NCI-H1436 (cell line): ENCODE results near the gene TMOD2.

ENCODE experiments used
- DNase-seq: peaks from one replicate; lab custom pipeline; 2025; lab: John Stamatoyannopoulos, UW

The TMOD2 gene

DNA sequence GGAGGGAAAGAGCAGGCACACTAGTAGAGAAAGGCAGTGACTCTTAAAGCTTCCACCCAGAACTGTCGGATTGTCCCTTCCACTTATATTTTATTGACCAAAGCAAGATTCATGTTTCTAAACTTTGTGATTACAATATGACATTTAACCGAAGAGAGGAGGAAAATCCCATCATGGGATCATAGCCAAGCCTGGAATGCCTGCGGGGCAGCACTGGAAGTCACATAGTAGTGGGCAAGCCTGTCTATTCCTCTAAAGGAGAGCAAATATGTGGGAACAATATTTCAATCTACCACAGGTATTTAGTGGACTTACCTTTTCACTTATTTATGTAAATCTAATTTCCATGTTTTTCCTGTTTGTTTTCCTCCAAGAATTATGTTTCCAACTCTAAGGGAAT, 74.3 kb downstream of the TMOD2 start:
- DNase-seq: no peak

DNA sequence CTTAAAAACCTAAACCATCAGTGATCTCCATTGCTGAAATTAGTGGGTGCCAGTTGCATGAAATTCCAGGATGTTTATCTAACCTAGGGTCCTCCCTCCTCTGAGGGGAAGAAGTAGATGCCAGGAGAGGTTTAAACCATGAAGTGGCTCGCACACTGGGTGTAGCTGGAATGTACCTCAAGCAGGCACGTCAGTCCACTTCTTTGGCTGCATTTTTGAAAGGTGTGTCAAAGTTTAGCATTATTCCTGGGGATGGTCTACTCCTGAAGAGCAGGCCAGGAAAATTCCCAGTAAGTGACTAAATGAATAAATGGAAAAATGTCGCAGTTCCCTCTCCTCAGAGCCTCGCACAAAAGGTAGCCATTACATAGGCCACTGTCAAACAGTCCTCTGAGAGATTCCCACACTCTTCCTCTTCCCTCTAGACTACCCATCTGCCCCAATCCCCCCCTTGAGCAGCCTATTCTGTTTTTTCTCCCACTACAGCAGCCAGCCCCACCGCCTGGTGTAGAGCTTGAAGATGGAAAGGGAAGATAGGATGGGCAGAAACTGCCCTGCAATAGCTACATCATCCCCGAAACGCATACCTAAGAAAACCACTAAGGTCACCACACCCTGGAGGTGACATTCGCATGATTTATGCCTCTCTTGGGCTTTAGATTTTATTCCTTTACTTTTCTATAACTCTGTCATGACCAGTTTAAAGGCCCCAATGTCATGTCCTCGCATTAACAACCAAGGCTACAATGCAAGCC, 77.4 kb downstream of the TMOD2 start:
- no peak for DNase-seq

DNA sequence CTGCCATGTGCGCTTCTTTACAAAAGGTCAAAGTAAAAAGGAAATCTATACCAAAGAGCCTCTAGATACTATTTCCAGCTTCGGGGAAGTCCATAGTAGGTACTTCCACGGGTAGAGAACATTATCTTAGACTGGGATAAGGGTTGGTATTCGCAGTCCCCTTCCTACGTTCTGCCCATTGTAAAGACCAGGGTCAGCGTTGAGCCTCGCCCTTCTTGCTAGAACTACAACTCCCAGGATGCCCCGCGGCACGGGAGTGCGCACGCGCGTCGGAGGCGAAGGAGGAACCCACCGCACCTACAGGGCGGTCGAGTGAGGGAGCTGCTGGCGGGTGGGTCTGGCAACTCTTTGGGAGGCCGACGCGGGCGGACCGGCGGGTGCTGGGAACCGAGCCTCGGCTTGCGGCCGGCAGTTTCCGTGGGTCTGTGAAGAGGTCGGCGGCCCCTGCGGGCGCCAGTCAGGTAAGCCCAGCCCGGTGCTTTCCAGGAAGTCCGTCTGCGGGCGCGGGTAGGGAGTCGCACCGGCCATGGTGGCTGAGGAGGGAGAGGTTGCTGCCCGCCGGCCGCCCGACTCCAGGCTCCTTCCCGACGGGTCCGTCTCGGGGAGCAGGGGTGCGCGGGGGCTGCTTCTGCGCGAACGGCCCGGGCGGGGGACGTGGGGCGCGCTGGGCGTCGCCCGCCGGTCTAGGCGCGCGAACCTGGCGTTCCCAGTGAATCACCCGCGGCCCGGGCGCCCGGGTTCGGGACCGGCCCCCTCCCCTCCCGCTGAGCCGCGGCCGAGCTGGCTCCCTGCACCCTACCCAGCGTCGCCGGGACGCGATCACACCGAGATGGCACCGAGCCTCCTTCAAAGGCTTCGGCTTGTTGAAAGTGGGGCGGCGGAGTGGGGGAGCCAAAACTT, 78.2 kb downstream of the TMOD2 start, which contains the start of gene TMOD3:
Gene TMOD3, plus strand, starts transcription at position 278 of the 900 bp plus-strand sequence. CDS start 33,232 bp downstream, outside the sequence.
- DNase-seq: peak; percentile 84

DNA sequence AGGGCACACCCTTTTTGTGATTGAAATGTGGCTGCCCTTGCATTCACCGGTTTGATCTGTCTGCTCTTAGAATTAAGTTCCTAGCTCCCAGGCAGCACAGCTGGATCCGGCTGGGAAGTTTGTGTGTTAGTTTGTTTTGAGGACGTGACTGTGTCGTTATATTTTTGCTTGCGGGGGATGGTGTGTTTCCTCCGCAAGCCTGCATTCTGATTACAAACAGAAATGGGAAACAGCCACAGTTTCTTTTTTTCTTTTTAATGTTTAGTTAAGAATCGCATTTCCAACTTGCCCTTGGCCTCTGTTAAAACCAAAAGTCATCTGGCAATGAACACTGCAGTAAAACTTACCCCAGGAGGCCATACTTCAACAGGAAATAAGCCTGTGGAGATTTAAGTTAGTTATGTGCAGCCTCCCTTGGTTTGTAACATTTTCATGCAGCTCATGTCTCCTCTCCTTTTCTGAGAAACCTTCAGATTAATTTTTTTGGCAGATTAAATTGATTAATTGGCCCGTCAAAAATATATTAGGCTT, 78.9 kb downstream of the TMOD2 start:
- no peak for DNase-seq

DNA sequence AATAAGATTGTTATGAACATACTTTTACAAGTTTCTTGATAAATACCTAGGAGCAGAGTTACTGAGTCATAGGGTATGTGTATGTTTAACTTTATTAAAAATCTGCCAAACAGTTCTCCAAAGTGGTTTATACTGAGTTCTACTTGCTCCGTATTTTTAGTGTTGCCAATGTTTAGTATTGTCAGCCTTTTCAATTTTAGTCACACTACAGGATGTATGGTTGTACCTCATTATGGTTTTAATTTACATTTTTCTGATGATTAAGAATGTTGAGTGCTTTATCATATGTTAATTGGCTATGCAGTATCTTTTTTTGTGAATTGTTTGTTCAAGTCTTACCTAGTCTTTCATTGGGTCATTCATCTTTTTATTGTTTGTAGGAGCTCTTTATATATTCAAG, 82.4 kb downstream of the TMOD2 start:
- no peak for DNase-seq

DNA sequence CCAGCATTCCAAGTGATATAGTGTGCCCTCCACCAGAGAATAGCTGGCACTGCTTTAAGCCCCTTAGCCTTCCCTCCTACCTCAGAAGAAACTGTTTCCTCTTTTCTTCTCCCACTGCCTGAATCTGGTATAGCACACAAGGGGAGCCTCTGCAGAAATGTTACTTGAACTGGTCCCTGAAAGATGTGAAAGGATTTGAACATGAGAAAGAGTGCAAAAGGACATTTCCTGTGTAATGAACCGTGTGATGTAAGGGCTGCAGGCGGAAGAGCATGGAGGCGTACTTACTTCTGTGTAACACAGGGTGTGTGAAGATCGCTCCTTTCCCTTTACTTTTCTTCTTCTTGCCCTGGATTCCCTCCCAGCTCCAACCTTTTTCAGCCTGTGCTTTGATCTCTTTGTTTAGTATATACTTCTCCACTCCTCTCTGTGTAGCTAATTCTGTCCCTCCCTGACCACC, 86.4 kb downstream of the TMOD2 start:
- DNase-seq: no peak

DNA sequence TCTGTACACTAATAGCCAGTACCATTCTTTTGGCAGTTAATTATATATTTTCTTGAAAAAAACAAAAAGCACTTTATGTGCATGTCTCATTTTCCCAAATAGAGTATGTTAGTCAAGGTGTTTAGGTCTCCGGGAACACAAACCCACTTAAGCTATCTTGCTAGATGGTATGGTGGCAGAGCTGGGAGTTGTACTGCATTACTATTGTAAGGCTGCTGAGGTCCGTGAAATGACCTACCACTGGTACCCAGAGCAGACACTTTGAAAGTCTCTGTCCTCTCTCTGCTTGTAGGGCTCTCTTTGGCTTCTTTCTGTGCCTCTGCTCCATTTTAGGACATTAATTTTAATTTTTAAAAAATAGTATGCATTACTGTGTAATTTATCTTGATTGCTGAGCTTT, 86.9 kb downstream of the TMOD2 start:
- no peak for DNase-seq

DNA sequence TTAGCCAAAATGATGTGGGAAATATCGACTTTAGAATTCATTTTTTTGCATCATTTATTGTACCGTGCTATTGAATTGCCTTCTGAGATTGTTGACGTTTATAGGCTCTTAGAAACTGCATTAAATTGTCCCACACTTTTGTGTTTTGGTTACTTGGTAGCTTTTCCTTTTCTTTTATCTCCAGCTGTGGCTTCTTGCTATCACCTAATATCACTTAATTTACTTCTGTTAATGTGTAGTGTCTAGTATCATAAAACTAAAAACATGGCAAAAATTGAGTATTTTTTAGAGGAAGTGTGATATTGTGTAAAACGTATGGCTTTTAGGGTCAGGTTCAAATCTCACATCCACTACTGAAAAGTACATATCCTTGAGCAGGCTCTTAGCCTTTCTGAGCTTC, 89.3 kb downstream of the TMOD2 start:
- no peak for DNase-seq

DNA sequence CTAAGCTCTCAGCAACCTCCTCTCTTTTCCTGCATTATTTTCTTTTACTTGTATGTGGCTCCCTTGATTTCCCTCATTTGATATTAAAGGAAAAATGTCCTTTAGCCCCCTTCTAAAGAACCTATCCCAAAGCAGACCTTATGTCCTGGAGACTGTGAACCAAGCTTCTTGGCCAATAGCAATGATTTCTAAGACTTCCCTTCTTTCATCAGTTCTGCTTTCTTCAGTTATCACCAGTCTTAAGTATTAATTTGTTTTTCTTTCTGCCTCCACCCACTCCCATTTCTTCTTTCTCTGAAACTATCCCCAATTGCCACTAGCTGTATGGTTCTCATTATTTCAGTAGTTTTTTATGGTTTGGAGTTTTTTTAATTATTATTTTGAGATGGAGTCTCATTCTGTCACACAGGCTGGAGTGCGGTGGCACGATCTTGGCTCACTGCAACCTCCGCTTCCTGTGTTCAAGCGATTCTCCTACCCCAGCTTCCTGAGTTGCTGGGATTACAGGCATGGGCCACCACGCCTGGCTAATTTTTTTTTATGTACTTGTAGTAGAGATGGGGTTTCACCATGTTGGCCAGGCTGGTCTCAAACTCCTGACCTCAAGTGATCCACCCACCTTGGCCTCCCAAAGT, 90.1 kb downstream of the TMOD2 start:
- DNase-seq: no peak

DNA sequence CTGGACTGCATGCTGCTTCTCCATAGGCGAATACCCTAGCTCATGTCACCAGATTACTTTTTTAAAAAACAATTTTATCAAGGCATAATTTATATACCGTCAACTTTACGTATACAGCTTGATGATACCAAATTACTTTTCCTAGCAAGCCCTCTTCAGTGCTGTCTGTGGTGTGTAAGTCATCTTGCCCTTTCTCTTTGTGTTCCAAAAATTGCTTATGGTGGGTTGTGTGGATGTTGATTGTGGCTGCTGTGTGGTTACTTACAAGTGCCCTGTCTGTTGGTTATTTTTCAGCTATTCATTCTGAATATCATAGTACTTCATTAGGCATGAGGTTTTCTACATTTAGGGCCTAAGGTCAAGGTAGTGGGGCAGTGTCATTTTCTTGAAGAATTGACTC, 90.9 kb downstream of the TMOD2 start:
- no peak for DNase-seq

DNA sequence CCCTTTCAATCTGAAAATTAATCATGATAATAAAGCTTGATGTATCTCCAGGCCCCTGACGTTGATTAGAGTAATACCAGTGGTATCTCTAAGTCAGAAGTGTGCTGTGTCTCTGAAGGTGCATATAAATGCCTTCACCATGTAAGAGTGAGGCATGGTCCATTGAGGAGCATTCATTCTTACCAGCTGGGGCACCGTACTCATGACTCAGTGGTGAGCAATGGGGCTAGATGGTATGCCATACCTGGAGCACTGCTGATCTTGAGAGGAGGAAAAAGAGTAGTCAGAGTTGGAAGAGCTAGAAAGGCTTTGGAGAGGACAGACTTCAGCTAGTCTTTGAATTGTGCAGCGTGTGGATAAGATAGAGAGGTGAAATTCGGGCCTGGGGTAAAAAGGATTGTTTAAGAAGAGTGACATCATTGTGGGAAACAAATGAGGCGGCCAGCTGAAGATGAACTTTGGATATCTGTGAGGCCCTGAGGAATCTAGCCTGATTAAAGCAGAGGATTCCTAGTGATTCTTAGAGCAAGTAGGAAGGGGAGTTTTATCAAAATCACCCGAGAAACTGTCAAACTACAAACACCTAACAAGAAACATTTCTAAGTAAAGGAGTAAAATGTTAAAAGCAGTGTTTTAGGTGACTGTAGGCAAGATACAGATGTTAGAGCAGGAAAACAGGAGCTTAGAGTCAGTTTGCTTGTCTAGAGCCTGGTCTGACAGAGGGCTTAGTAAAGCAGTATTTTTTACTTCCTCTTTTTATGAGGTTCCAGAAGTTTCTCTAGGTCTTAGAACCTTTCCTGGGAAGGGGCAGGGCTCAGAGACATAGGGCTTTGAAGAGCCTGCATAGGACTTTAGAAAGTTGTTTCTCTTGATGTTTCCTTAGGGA, 91.7 kb downstream of the TMOD2 start:
- no peak for DNase-seq

DNA sequence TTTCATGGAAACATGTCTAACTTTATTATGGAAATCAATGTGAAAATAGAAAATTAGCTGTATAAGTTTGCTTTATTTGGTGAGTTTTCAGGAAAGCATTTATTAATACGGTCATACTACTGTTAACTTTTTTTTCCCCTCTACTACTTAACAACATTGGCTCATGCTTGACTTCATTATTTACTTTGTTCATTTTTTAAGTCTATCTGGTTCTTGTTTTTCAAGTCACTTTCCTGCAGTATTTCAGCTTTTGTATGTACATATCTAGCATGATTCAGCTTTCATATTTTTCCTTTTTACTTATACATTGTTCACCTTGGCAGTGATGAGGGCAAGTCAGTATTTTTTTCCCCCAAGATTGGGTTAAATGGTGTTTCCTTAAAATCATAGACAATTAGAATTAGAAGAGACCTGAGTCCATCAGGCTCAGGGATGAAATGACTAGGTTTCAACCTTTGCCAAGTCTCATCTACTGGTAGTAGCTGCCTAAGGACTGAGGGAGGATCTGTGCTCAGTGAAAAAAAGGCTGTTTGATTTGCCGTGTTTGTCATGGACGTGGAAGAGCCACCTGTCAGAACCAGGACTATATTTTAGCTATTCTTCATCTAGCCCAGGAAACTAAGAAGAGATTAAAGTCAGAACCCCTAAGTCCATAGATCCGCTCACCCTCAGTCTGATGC, 93.5 kb downstream of the TMOD2 start:
- DNase-seq: no peak

DNA sequence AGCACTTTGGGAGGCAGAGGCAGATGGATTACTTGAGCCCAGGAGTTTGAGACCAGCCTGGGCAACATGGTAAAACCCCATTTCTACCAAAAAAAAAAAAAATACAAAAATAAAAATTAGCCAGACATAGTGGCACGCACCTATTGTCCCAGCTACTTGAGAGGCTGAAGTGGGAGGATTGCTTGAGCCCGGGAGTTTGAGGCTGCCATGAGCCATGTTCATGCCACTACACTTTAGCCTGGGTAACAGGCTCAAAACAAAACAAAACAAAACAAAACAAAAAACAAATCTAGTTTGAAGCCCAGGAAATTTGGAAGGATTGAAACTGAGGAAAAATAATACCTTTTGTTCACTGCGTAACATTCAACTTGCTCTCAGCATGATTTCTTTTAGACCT, 94.7 kb downstream of the TMOD2 start:
- no peak for DNase-seq

DNA sequence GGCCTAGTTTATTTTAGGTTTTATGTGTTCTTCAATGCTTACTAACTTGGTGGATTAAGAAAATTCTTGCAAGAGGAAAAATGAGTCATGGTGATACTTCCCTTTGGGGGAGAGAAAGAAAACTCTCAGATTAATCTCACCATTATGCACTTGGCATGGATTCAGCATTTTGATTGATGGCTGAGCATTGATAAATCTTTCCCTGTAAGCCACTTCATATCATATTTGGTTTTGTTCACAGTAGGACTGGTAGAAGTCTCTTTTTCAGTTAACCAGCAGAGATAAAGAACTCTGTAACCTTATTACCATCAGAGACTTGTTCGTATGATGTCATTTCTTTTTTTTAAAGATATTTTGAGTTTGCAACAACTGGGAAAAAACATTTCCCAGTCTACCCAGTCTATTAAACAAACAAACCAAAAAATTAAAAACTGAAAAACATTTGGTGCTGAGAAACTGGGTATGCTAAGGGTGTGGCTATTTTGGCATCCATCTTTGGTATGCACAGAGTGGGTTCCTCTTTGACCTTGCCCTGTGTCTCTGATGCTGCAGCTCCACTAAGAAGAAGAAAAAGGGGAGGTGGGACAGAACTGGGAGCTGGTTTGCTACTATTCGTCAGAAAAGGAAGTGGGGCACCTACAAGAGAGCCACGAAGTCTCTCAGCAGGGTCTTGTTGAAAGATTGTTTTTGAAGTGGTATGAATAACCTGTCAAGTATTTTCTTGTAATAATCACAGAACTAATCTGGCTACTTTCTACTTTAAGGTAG, 95.2 kb downstream of the TMOD2 start:
- DNase-seq: no peak

DNA sequence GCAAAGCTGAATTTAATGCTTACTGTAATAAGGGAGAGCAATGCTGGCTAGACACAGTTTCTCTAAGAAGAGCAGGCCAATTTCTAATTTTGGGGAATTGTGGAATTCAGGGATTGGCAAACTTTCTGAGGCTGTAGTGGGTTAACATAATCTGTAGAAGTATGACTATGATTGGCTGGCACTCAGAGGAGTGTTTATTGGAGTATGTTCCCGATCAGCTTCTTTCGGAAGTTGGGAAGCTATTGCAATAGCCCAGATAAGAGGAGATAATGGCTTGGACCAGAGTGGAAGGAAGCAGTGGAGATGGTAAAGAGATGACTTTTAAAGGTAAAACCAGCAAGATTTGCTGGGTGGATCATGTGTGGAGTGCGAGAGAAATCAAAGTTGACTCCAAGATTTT, 97.4 kb downstream of the TMOD2 start:
- no peak for DNase-seq

DNA sequence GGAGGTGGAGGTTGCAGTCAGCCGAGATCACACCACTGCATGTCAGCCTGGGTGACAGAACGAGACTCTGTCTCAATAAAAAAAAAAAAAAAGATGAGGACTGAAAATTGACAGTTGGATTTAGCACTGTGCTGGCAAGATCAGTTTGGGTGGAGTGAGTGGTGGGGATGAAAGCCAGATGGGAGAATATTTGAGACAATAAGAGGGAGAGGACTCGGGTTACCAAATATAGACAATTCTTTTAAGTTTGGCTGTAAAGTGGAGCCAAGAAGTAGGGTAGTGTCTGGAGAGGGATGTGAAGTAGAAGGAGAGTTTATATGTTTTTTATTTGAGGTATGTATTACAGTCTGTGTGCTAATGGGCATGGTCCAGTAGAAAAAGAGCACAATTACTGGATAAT, 98.5 kb downstream of the TMOD2 start:
- DNase-seq: no peak

DNA sequence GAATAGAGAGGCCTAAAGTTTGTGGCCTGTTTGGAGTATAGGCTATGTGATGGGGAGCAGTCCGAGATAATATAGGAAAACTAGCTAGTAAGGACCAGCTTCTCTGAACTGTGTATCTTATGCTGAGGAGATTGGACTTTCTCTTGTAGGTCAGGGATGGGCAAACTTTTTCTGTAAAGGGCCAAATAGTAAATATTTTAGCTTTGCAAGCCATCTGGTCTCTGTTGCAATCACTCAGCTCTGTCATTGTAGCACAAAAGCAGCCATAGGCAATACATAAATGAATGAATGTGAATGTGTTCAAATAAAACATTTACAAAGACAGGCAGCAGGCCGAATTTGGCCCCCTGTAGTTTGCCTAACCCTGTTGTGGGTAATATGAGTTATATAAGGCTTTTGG, 102.6 kb downstream of the TMOD2 start:
- DNase-seq: no peak

DNA sequence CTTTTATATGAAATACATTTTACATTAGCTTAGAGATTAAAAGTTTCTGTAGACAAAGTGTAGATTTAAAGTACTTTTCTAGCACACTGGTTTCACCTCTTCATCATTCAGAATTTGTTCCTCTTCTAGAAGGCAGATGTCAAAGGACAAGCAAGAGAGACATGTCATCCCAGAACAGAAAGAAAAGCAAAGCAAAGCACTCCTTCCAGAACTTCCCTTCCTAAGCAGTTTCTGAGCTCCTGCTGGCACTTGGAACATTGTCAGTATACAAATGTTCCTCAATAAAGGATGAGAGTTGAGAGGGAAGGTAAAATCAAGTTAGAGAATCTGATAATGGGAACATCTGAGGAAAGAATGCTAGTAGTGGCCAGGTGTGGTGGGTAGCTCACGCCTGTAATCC, 104.2 kb downstream of the TMOD2 start:
- no peak for DNase-seq

DNA sequence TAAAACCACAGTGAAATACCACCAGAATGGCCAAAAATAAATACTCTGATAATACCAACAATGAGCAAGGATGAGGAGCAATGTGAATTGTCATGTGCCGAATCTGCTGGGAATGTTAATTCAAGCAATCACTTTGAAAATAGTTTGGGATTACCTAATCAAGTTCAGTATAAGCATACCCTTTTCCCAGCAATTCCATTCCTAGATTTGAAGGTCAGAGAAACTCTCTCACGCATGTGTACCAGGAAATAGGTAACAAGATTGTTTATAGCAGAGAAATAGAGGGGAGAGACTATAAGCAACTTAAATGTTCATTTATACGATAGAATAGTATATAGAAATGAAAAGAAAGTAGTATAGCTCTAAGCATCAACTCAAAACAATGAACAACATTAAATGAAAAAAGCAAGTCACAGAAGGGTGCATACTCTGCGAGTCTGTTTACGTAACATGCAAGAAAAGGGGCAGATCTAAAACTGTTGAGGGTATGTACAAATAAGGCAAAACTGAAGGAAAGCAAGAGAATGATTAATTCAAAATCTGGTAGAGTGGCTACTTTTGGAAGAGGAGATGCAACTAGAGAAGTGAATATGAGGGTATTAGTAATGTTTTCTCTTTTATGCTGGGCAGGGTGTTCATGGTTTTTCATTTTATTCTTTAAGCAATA, 105.5 kb downstream of the TMOD2 start:
- DNase-seq: no peak
